OCI-LY3 (cell line): ENCODE data around the gene XAB2.

Experiments
- CTCF ChIP-seq: fragments of 200-600, 300-600 bp; sonication (generic); IDR thresholded peaks from 2 replicates; pipeline ENCODE4 v1.5.1; 2014; ENCODE audit warnings: antibody characterized with exemption, low read length, low read depth
- EZH2phosphoT487 ChIP-seq: fragments of 200-600 bp; shearing (Covaris generic); IDR thresholded peaks from 2 replicates; pipeline ENCODE4 v1.6.1; 2018; ENCODE audit warnings: antibody characterized with exemption, mixed run types, low read depth

GRCh38 chr19:7655581-7655980, 26.2 kb upstream of the XAB2 start:
- TF ChIP-seq CTCF (no peak), EZH2phosphoT487 (no peak)
